ENCODE data around the gene RIBC2. TPM values are rescaled to one million over a fixed set of nuclear protein-coding genes. Genes with fewer than 3 reads are reported as not detected.
"Not testable (repeated sequence)": the region's sequence is repeated elsewhere in the genome, so short reads cannot be mapped to it uniquely, and the experiment has no call there.

The RIBC2 gene
- total RNA-seq (2014; rRNA removed; shearing (Covaris generic)) = 2.0 and 3.9 TPM in 2 replicates
- polyA plus RNA-seq (2015; cell fraction: cytosol; rRNA removed) = 3.4 and 4.1 TPM in 2 replicates
- polyA plus RNA-seq (2015; cell fraction: nucleus; rRNA removed) = 6.0 and 11.3 TPM in 2 replicates

- in situ Hi-C loops (cut with HindIII; ENCODE audit: low pct_unique_long_range_greater_than_20kb, low sequenced_read_pairs) = no loop called here
- DNase-seq (ENCODE audit: low read depth, low spot score) = peak; percentile 87
Observed at GRCh38 chr22:45413368-45414211, at the start of gene RIBC2, which contains the start of gene SMC1B. RIBC2 (plus strand) TSS chr22:45413693; CDS start chr22:45413887, 194 bp downstream. SMC1B (minus strand) TSS chr22:45413599; CDS start chr22:45413567, 32 bp downstream.

- no peak for DNase-seq (ENCODE audit: low read depth, low spot score)
- in situ Hi-C loops (cut with HindIII; ENCODE audit: low pct_unique_long_range_greater_than_20kb, low sequenced_read_pairs) = no loop called here
Observed at GRCh38 chr22:45366713-45367112, 46.8 kb upstream of the RIBC2 start.

GRCh38 chr22:45373592-45373991 is 39.9 kb upstream of the RIBC2 start:
- DNase-seq (ENCODE audit: low read depth, low spot score); in situ Hi-C loops (cut with HindIII; ENCODE audit: low pct_unique_long_range_greater_than_20kb, low sequenced_read_pairs): not testable (repeated sequence)

- DNase-seq (ENCODE audit: low read depth, low spot score) = peak; percentile 36
- in situ Hi-C loops (cut with HindIII; ENCODE audit: low pct_unique_long_range_greater_than_20kb, low sequenced_read_pairs) = no loop called here
Observed at GRCh38 chr22:45376009-45376408, 37.5 kb upstream of the RIBC2 start.

- in situ Hi-C loops (cut with HindIII; ENCODE audit: low pct_unique_long_range_greater_than_20kb, low sequenced_read_pairs) = no loop called here
- DNase-seq (ENCODE audit: low read depth, low spot score) = no peak
Observed at GRCh38 chr22:45376703-45377102, 36.8 kb upstream of the RIBC2 start.

GRCh38 chr22:45381348-45381747 is 32.1 kb upstream of the RIBC2 start:
- DNase-seq (ENCODE audit: low read depth, low spot score) = no peak
- in situ Hi-C loops (cut with HindIII; ENCODE audit: low pct_unique_long_range_greater_than_20kb, low sequenced_read_pairs) = no loop called here

- in situ Hi-C loops (cut with HindIII; ENCODE audit: low pct_unique_long_range_greater_than_20kb, low sequenced_read_pairs) = no loop called here
- no peak for DNase-seq (ENCODE audit: low read depth, low spot score)
Observed at GRCh38 chr22:45389546-45389945, 23.9 kb upstream of the RIBC2 start.

- peak; percentile 53 for DNase-seq (ENCODE audit: low read depth, low spot score)
Observed at GRCh38 chr22:45397806-45398205, 15.7 kb upstream of the RIBC2 start.

GRCh38 chr22:45398214-45398613 is 15.3 kb upstream of the RIBC2 start:
- no peak for DNase-seq (ENCODE audit: low read depth, low spot score)
- in situ Hi-C loops (cut with HindIII; ENCODE audit: low pct_unique_long_range_greater_than_20kb, low sequenced_read_pairs) = no loop called here

More at GRCh38 chr22:45397806-45398205, 15.7 kb upstream of the RIBC2 start:
- in situ Hi-C loops (cut with HindIII; ENCODE audit: low pct_unique_long_range_greater_than_20kb, low sequenced_read_pairs) = no loop called here

GRCh38 chr22:45399712-45400445 is 13.6 kb upstream of the RIBC2 start:
- in situ Hi-C loops (cut with HindIII; ENCODE audit: low pct_unique_long_range_greater_than_20kb, low sequenced_read_pairs) = no loop called here
- DNase-seq (ENCODE audit: low read depth, low spot score) = no peak

- in situ Hi-C loops (cut with HindIII; ENCODE audit: low pct_unique_long_range_greater_than_20kb, low sequenced_read_pairs) = no loop called here
- no peak for DNase-seq (ENCODE audit: low read depth, low spot score)
Observed at GRCh38 chr22:45402466-45402985, 11.0 kb upstream of the RIBC2 start.

- in situ Hi-C loops (cut with HindIII; ENCODE audit: low pct_unique_long_range_greater_than_20kb, low sequenced_read_pairs) = no loop called here
- DNase-seq (ENCODE audit: low read depth, low spot score) = no peak
Observed at GRCh38 chr22:45407793-45408192, 5.7 kb upstream of the RIBC2 start.

- in situ Hi-C loops (cut with HindIII; ENCODE audit: low pct_unique_long_range_greater_than_20kb, low sequenced_read_pairs) = no loop called here
- DNase-seq (ENCODE audit: low read depth, low spot score) = no peak
Observed at GRCh38 chr22:45413013-45413367, 503 bp upstream of the RIBC2 start.

GRCh38 chr22:45418056-45418769 is 4.7 kb downstream of the RIBC2 start:
- no peak for DNase-seq (ENCODE audit: low read depth, low spot score)
- in situ Hi-C loops (cut with HindIII; ENCODE audit: low pct_unique_long_range_greater_than_20kb, low sequenced_read_pairs) = no loop called here

GRCh38 chr22:45418770-45419138 is 5.3 kb downstream of the RIBC2 start:
- DNase-seq (ENCODE audit: low read depth, low spot score) = no peak
- in situ Hi-C loops (cut with HindIII; ENCODE audit: low pct_unique_long_range_greater_than_20kb, low sequenced_read_pairs) = no loop called here

GRCh38 chr22:45420011-45420410 is 6.5 kb downstream of the RIBC2 start:
- DNase-seq (ENCODE audit: low read depth, low spot score) = no peak
- in situ Hi-C loops (cut with HindIII; ENCODE audit: low pct_unique_long_range_greater_than_20kb, low sequenced_read_pairs) = no loop called here

- DNase-seq (ENCODE audit: low read depth, low spot score) = no peak
- in situ Hi-C loops (cut with HindIII; ENCODE audit: low pct_unique_long_range_greater_than_20kb, low sequenced_read_pairs) = no loop called here
Observed at GRCh38 chr22:45420539-45420938, 7.0 kb downstream of the RIBC2 start.
